ENCODE measurements around the gene SLCO3A1.

Gene SLCO3A1

GRCh38 chr15:92100751-92101150 lies 247.2 kb downstream of the SLCO3A1 start:
- Histone ChIP-seq H3K4me1 (ENCODE audit: control insufficient read depth in 2 of 2, insufficient read depth in 2 of 2, low read length in 2 of 2) (no peaks in the 10 kb centered on the region), H3K4me3 (ENCODE audit: low read length in 2 of 2) (no peak overlapping the region), H3K9me3 (ENCODE audit: control insufficient read depth in 2 of 2, low read length in 2 of 2) (no peaks in the 10 kb centered on the region), H3K27me3 (ENCODE audit: control insufficient read depth in 2 of 2, insufficient read depth in 2 of 2, low read length in 2 of 2) (no peaks in the 10 kb centered on the region), H3K36me3 (ENCODE audit: control insufficient read depth in 2 of 2, insufficient read depth in 2 of 2, low read length in 2 of 2) (peaks cover 0 to 3% of the 10 kb centered on the region in 2 donors), H3K27ac (ENCODE audit: low read depth in 2 of 2, low read length in 2 of 2) (no peak overlapping the region), H3K9ac (ENCODE audit: low read depth in 1 of 2, low read length in 2 of 2) (no peak overlapping the region)

DNA sequence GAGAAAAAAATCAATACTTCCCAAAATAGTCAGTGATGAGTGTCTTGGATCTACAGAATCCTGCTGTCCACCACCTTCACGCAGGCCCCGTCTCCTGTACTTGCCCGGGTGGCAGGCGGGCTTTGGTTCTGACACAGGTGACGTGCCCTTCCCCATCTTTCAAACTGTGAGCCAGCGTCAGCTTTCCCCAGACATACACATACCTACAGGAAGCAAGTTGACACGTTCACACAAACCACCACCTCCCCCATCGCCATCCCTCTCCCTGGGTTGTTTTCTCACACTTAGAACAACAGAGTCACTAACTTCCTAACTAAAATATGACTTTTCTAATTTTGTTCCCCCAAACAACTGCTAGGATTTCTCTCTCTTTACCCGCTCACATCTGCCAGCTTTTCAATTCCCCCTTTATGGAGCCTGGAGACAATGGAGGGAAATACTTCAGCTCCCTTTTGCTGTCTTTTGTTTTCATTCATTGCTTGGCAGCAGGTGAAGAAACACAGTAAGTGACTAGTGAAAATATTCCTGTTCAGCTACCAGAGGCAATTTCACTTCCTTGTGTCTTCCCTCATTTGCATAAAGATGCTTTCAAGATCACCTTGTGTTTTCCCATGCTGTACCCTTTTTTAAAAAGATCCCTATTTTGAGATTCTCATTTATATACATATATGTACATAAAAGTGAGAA lies 248.3 kb downstream of the SLCO3A1 start:
- peaks cover 0 to 3% of the 10 kb centered on the region in 2 donors for H3K36me3 ChIP-seq (ENCODE audit: control insufficient read depth in 2 of 2, insufficient read depth in 2 of 2, low read length in 2 of 2)
- no peaks in the 10 kb centered on the region for H3K4me1 ChIP-seq (ENCODE audit: control insufficient read depth in 2 of 2, insufficient read depth in 2 of 2, low read length in 2 of 2)
- no peaks in the 10 kb centered on the region for H3K9me3 ChIP-seq (ENCODE audit: control insufficient read depth in 2 of 2, low read length in 2 of 2)
- no peak overlapping the region for H3K27ac ChIP-seq (ENCODE audit: low read depth in 2 of 2, low read length in 2 of 2)
- H3K4me3 ChIP-seq (ENCODE audit: low read length in 2 of 2), result no peak overlapping the region
- no peaks in the 10 kb centered on the region for H3K27me3 ChIP-seq (ENCODE audit: control insufficient read depth in 2 of 2, insufficient read depth in 2 of 2, low read length in 2 of 2)
- H3K9ac ChIP-seq (ENCODE audit: low read depth in 1 of 2, low read length in 2 of 2), result no peak overlapping the region

GRCh38 chr15:92102395-92102755 lies 248.9 kb downstream of the SLCO3A1 start:
- no peak overlapping the region for H3K4me3 ChIP-seq (ENCODE audit: low read length in 2 of 2)

GRCh38 chr15:92104072-92104471 lies 250.6 kb downstream of the SLCO3A1 start:
- Histone ChIP-seq H3K4me1 (ENCODE audit: control insufficient read depth in 2 of 2, insufficient read depth in 2 of 2, low read length in 2 of 2) (no peaks in the 10 kb centered on the region), H3K36me3 (ENCODE audit: control insufficient read depth in 2 of 2, insufficient read depth in 2 of 2, low read length in 2 of 2) (peaks cover 0 to 3% of the 10 kb centered on the region in 2 donors), H3K4me3 (ENCODE audit: low read length in 2 of 2) (no peak overlapping the region), H3K9me3 (ENCODE audit: control insufficient read depth in 2 of 2, low read length in 2 of 2) (no peaks in the 10 kb centered on the region), H3K27me3 (ENCODE audit: control insufficient read depth in 2 of 2, insufficient read depth in 2 of 2, low read length in 2 of 2) (no peaks in the 10 kb centered on the region), H3K27ac (ENCODE audit: low read depth in 2 of 2, low read length in 2 of 2) (no peak overlapping the region), H3K9ac (ENCODE audit: low read depth in 1 of 2, low read length in 2 of 2) (no peak overlapping the region)

More at GRCh38 chr15:92102395-92102755, 248.9 kb downstream of the SLCO3A1 start:
- H3K9me3 ChIP-seq (ENCODE audit: control insufficient read depth in 2 of 2, low read length in 2 of 2), result no peaks in the 10 kb centered on the region
- H3K4me1 ChIP-seq (ENCODE audit: control insufficient read depth in 2 of 2, insufficient read depth in 2 of 2, low read length in 2 of 2), result no peaks in the 10 kb centered on the region
- H3K9ac ChIP-seq (ENCODE audit: low read depth in 1 of 2, low read length in 2 of 2), result no peak overlapping the region
- no peak overlapping the region for H3K27ac ChIP-seq (ENCODE audit: low read depth in 2 of 2, low read length in 2 of 2)
- H3K36me3 ChIP-seq (ENCODE audit: control insufficient read depth in 2 of 2, insufficient read depth in 2 of 2, low read length in 2 of 2), result peaks cover 0 to 3% of the 10 kb centered on the region in 2 donors
- no peaks in the 10 kb centered on the region for H3K27me3 ChIP-seq (ENCODE audit: control insufficient read depth in 2 of 2, insufficient read depth in 2 of 2, low read length in 2 of 2)

DNA sequence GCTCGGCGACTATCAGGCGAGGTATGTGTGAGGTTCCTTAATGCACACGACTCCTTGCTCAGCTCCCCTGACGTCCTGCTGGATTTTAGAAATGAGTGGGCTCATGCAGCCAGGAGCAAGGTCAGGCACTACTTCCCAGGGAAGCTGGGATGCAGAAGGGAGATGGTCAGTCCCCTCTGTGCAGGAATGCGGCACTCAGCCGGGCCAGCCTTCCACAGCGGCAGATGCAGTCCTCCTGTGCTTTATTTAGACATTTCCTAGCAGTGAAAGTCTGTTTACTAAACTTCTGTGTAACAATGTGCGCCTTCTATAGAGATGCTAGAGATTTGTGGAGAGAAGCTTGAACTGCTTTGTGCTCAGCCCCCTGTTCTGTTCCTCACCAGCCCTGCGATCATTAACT lies 252.1 kb downstream of the SLCO3A1 start:
- Histone ChIP-seq H3K9ac (ENCODE audit: low read depth in 1 of 2, low read length in 2 of 2) (no peak overlapping the region), H3K4me1 (ENCODE audit: control insufficient read depth in 2 of 2, insufficient read depth in 2 of 2, low read length in 2 of 2) (no peaks in the 10 kb centered on the region)

GRCh38 chr15:92107510-92107909 lies 254.0 kb downstream of the SLCO3A1 start:
- peaks cover 0 to under 1% of the 10 kb centered on the region in 2 donors for H3K36me3 ChIP-seq (ENCODE audit: control insufficient read depth in 2 of 2, insufficient read depth in 2 of 2, low read length in 2 of 2)
- no peaks in the 10 kb centered on the region for H3K27me3 ChIP-seq (ENCODE audit: control insufficient read depth in 2 of 2, insufficient read depth in 2 of 2, low read length in 2 of 2)
- H3K27ac ChIP-seq (ENCODE audit: low read depth in 2 of 2, low read length in 2 of 2), result no peak overlapping the region
- no peak overlapping the region for H3K4me3 ChIP-seq (ENCODE audit: low read length in 2 of 2)
- no peaks in the 10 kb centered on the region for H3K4me1 ChIP-seq (ENCODE audit: control insufficient read depth in 2 of 2, insufficient read depth in 2 of 2, low read length in 2 of 2)
- H3K9me3 ChIP-seq (ENCODE audit: control insufficient read depth in 2 of 2, low read length in 2 of 2), result no peaks in the 10 kb centered on the region
- no peak overlapping the region for H3K9ac ChIP-seq (ENCODE audit: low read depth in 1 of 2, low read length in 2 of 2)

More for the DNA sequence above, 252.1 kb downstream of the SLCO3A1 start:
- no peaks in the 10 kb centered on the region for H3K27me3 ChIP-seq (ENCODE audit: control insufficient read depth in 2 of 2, insufficient read depth in 2 of 2, low read length in 2 of 2)
- H3K9me3 ChIP-seq (ENCODE audit: control insufficient read depth in 2 of 2, low read length in 2 of 2), result no peaks in the 10 kb centered on the region
- peaks cover 0 to 3% of the 10 kb centered on the region in 2 donors for H3K36me3 ChIP-seq (ENCODE audit: control insufficient read depth in 2 of 2, insufficient read depth in 2 of 2, low read length in 2 of 2)
- H3K4me3 ChIP-seq (ENCODE audit: low read length in 2 of 2), result no peak overlapping the region
- H3K27ac ChIP-seq (ENCODE audit: low read depth in 2 of 2, low read length in 2 of 2), result no peak overlapping the region

DNA sequence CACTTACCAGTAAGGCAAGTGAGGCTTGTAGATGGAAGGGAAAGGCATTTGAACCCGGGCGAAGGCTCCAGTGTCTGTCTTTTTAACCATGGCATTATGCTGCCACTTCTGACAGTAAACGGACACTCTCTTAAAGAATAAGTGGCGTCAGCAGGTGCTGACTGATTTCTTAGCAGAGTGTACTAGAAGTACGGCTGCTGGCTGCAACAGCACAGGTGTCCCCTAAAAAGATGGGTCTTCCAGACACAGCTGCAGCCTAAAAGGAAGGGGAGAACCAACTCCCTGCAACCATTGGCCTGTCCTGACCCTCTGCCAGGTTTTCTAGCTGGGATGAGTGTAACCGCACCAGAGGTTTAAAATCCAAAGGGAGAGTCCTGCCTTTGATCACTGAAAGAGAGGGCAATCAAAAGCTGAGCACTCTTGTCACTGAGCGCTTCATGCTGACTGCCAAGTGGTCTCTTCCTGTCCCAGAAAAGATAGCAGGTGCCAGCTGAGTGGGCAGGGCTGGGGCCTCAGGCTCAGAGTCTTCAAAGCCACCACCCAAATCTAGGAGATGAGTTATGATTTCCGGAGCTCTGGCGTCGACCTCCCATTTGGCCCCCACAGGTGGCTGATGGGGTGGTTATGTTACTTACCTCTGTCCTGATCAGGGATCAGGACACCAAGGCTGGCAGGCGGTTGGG lies 255.8 kb downstream of the SLCO3A1 start:
- Histone ChIP-seq H3K36me3 (ENCODE audit: control insufficient read depth in 2 of 2, insufficient read depth in 2 of 2, low read length in 2 of 2) (no peaks in the 10 kb centered on the region), H3K9ac (ENCODE audit: low read depth in 1 of 2, low read length in 2 of 2) (no peak overlapping the region)

DNA sequence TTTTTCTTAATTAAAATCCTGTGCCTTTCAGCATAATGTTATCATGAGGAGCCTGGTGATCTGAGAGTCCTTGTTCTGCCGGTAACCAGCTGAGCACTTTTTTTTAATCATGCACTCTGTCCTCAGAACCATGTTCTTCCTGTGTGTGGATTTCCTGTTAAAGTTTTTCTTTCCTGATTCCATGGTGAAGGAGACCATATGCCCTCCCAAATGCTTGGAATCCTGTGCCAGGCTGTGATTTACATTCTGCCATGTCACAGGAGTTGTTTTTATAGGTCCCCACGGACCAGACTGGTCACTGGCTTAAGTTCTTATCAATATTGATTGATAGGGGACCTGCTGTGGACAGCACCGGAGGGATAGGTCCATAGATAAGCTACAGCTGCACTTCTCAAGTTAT lies 257.8 kb downstream of the SLCO3A1 start:
- Histone ChIP-seq H3K4me3 (ENCODE audit: low read length in 2 of 2) (no peak overlapping the region), H3K36me3 (ENCODE audit: control insufficient read depth in 2 of 2, insufficient read depth in 2 of 2, low read length in 2 of 2) (no peaks in the 10 kb centered on the region), H3K27me3 (ENCODE audit: control insufficient read depth in 2 of 2, insufficient read depth in 2 of 2, low read length in 2 of 2) (no peaks in the 10 kb centered on the region), H3K27ac (ENCODE audit: low read depth in 2 of 2, low read length in 2 of 2) (no peak overlapping the region), H3K9me3 (ENCODE audit: control insufficient read depth in 2 of 2, low read length in 2 of 2) (no peaks in the 10 kb centered on the region), H3K4me1 (ENCODE audit: control insufficient read depth in 2 of 2, insufficient read depth in 2 of 2, low read length in 2 of 2) (no peaks in the 10 kb centered on the region), H3K9ac (ENCODE audit: low read depth in 1 of 2, low read length in 2 of 2) (no peak overlapping the region)

More for the DNA sequence above, 255.8 kb downstream of the SLCO3A1 start:
- H3K4me1 ChIP-seq (ENCODE audit: control insufficient read depth in 2 of 2, insufficient read depth in 2 of 2, low read length in 2 of 2), result no peaks in the 10 kb centered on the region
- no peak overlapping the region for H3K4me3 ChIP-seq (ENCODE audit: low read length in 2 of 2)
- no peak overlapping the region for H3K27ac ChIP-seq (ENCODE audit: low read depth in 2 of 2, low read length in 2 of 2)
- H3K9me3 ChIP-seq (ENCODE audit: control insufficient read depth in 2 of 2, low read length in 2 of 2), result no peaks in the 10 kb centered on the region
- H3K27me3 ChIP-seq (ENCODE audit: control insufficient read depth in 2 of 2, insufficient read depth in 2 of 2, low read length in 2 of 2), result no peaks in the 10 kb centered on the region

DNA sequence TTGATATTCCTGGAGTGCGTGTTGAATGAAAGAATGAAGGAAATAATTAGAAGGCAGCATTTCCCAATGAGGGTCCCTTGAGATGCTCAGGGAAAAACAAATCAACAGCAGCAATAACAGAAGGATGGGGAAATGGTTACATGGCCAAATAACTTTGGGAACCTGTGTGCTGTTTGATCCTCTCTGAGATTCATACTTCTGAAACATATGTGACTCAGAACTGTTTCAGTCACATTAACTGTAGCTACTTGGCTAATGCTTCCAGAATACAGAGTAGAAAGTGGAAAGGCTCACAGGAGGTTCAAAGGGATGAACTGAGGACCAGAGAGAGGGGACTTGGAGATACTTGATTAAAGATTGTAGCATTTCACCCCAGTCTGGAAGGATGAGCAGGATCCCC lies 258.2 kb downstream of the SLCO3A1 start:
- Histone ChIP-seq H3K4me1 (ENCODE audit: control insufficient read depth in 2 of 2, insufficient read depth in 2 of 2, low read length in 2 of 2) (no peaks in the 10 kb centered on the region), H3K9ac (ENCODE audit: low read depth in 1 of 2, low read length in 2 of 2) (no peak overlapping the region), H3K27ac (ENCODE audit: low read depth in 2 of 2, low read length in 2 of 2) (no peak overlapping the region), H3K36me3 (ENCODE audit: control insufficient read depth in 2 of 2, insufficient read depth in 2 of 2, low read length in 2 of 2) (no peaks in the 10 kb centered on the region), H3K4me3 (ENCODE audit: low read length in 2 of 2) (no peak overlapping the region), H3K27me3 (ENCODE audit: control insufficient read depth in 2 of 2, insufficient read depth in 2 of 2, low read length in 2 of 2) (no peaks in the 10 kb centered on the region), H3K9me3 (ENCODE audit: control insufficient read depth in 2 of 2, low read length in 2 of 2) (no peaks in the 10 kb centered on the region)

- Histone ChIP-seq H3K4me3 (ENCODE audit: low read length in 2 of 2) (no peak overlapping the region), H3K4me1 (ENCODE audit: control insufficient read depth in 2 of 2, insufficient read depth in 2 of 2, low read length in 2 of 2) (no peaks in the 10 kb centered on the region), H3K9me3 (ENCODE audit: control insufficient read depth in 2 of 2, low read length in 2 of 2) (no peaks in the 10 kb centered on the region), H3K9ac (ENCODE audit: low read depth in 1 of 2, low read length in 2 of 2) (no peak overlapping the region), H3K27ac (ENCODE audit: low read depth in 2 of 2, low read length in 2 of 2) (no peak overlapping the region), H3K36me3 (ENCODE audit: control insufficient read depth in 2 of 2, insufficient read depth in 2 of 2, low read length in 2 of 2) (no peaks in the 10 kb centered on the region), H3K27me3 (ENCODE audit: control insufficient read depth in 2 of 2, insufficient read depth in 2 of 2, low read length in 2 of 2) (no peaks in the 10 kb centered on the region)
These were observed 258.7 kb downstream of the SLCO3A1 start for GRCh38 chr15:92112180-92112579.

All from mucosa of rectum (tissue), 2 donors.